ENCODE data around the gene ACP3. TPM values are rescaled to one million over a fixed set of nuclear protein-coding genes. Genes with fewer than 3 reads are reported as not detected.

Gene ACP3
- polyA plus RNA-seq, 1 donor from 2014 or later, result 0.28 TPM

DNA sequence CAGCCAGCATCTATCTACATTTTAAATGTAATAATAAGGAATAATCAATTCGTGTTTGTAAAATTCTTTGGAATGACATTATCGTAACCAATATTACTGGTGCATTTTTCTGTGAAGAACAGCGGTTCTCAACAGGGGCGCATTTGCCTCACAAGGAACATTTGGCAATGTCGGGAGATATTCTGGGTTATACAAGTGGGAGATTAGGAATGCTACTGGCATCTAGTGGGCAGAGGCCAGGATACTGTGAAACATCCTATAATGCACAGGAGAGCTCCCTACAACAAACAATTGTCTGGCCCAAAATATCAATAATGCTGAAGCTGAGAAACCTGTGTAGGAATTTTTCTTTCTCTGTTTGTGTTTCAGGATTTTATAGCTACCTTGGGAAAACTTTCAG lies 25.0 kb downstream of the ACP3 start:
- Mint-ChIP-seq H3K4me1 (peaks cover 0 to 8% (median 0%) of the 10 kb centered on the region in 3 donors), H3K4me3 (no peak overlapping the region), H3K36me3 (no peaks in the 10 kb centered on the region), H3K27me3 (peaks cover 4% of the 10 kb centered on the region), H3K9me3 (no peaks in the 10 kb centered on the region), H3K27ac (no peak overlapping the region)

DNA sequence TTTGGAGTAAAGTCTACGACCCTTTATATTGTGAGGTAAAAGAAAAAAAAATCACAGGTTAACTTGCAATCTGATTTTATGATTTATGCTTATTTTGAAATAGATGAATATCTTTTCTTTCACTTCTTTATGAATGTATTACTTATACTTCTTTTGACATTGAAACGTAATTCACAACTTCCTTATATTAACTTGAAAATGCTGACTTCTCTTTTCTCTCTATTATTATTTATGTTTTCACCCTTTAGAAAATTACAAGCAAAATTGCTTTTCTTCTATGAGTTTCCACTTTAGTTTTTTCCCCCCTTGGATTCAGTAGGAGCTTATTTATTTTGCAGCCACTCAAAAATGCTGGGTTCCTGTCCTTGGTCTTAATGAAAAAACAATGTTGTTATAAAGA lies 25.4 kb downstream of the ACP3 start:
- Mint-ChIP-seq H3K36me3 (no peaks in the 10 kb centered on the region), H3K4me3 (no peak overlapping the region), H3K27ac (no peak overlapping the region), H3K27me3 (peaks cover 4% of the 10 kb centered on the region), H3K9me3 (no peaks in the 10 kb centered on the region), H3K4me1 (peaks cover 0 to 8% (median 0%) of the 10 kb centered on the region in 3 donors)

DNA sequence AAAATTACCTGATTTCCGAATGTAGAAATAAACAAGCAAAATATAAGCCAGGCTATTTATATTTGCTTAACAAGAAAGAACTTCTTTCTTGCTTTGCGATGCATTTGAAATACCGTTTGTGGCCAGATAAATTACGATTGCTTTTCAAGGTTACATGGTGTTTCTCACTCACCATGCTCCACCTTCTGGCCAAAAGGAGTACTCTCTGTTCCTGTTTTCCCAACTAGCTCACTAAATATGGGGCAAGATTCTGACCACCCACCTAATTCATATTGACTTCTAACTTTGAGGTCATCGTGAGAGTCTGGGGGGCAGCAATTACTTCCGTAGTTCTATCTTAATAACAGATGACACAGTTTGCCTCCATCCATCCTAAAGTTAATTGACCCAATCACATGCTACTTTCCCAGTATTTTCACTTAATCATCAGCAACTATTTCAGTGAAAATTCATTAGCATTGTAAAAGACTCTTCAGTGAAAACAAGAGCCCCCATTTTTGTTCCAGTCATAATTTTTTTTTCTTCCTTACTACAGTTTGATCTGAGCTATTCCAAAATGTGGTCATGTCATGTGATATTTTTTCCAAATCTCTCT lies 25.9 kb downstream of the ACP3 start:
- Mint-ChIP-seq H3K27ac (no peak overlapping the region), H3K4me1 (peaks cover 0 to 8% (median 0%) of the 10 kb centered on the region in 3 donors), H3K27me3 (peaks cover 4% of the 10 kb centered on the region), H3K36me3 (no peaks in the 10 kb centered on the region), H3K4me3 (no peak overlapping the region), H3K9me3 (no peaks in the 10 kb centered on the region)

DNA sequence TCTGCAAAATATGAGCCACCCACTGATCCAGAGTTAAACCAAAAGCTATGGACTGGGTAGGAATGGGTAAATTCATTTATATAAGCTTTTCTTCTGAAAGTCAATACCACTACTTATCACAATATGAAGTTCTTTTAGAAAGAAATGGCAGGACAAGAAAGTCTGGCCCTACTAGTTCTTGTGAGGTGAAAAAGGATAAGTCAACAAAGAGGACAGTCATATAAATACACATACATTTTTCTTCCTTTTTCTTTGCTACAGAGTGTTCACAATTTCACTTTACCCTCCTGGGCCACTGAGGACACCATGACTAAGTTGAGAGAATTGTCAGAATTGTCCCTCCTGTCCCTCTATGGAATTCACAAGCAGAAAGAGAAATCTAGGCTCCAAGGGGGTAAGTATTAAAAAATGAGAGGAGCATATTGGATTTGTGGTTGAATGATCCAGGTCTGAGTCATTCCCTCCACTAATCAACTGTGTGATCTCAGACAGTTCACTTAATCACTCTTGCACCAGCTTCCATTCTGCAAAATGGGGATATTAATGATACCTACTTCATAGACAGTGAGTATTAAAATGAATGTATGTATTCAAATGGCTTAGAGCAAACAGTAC lies 27.6 kb downstream of the ACP3 start:
- Mint-ChIP-seq H3K36me3 (no peaks in the 10 kb centered on the region), H3K4me3 (no peak overlapping the region), H3K9me3 (no peaks in the 10 kb centered on the region), H3K27ac (no peak overlapping the region), H3K4me1 (peaks cover 0 to 8% (median 0%) of the 10 kb centered on the region in 3 donors), H3K27me3 (peaks cover 4% of the 10 kb centered on the region)

DNA sequence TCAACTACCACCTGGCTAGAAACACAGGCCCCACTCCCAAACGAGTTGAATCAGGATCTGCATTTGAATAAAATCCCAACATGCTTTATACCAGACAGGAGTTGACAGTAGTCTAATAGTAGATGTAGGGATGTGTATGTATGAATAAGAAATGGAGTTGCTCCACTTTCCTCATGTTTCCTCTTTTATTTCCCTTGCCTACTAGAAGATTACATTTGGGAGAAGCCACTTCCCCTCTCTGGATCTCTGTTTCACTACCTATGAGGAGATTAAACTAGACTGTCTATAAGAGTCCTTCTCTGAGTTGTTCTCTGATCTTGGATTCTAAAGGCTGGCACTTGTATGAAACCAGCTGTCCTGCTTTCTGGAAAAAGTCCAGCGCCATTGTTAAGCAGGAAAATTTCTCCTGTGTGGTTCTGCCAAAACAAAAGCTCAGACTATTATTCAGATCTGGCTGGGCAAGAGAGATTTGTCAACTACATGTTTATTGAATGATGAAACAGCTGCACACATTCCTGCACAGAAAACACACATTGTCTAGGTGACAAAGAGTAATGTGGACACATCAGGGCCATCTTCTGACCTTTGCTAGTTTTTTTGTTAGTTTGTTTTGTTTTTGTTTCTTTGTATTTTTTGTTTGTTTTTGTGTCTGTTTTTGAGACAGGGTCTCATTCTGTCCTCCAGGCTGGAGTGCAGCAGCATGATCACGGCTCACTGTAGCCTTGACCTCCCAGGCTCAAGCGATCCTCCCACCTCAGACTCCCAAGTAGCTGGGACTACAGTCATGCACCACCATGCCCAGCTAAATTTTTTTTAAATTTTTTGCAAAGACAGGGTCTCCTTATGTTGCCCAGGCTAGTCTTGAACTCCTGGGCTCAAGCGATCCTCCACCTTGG lies 29.9 kb downstream of the ACP3 start:
- H3K4me1 Mint-ChIP-seq, result peaks cover 0 to 8% (median 0%) of the 10 kb centered on the region in 3 donors
- H3K36me3 Mint-ChIP-seq, result no peaks in the 10 kb centered on the region
- no peak overlapping the region for H3K27ac Mint-ChIP-seq
- H3K4me3 Mint-ChIP-seq, result no peak overlapping the region
- H3K27me3 Mint-ChIP-seq, result peaks cover 4% of the 10 kb centered on the region
- H3K9me3 Mint-ChIP-seq, result no peaks in the 10 kb centered on the region

DNA sequence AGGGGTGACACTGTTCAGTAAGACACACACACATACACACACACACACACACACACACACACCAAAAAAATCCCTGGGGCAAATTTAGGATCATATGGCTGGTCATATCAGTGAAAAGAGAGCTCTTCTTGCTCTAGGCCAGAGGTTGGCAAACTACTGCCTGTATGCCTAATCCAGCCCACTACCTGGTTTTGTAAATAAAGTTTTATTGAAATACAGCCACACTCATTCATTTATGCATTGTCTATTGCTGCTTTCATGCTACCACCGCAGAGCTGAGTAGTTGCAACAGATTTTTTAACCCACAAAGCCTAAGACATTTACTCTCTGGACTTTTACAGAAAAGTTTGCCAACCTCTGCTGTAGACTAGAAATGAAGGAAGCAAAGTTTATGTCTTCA lies 30.6 kb downstream of the ACP3 start:
- H3K4me3 Mint-ChIP-seq, result no peak overlapping the region
- H3K27ac Mint-ChIP-seq, result no peak overlapping the region
- H3K4me1 Mint-ChIP-seq, result peaks cover 0 to 9% (median 2%) of the 10 kb centered on the region in 3 donors
- H3K36me3 Mint-ChIP-seq, result no peaks in the 10 kb centered on the region
- H3K9me3 Mint-ChIP-seq, result no peaks in the 10 kb centered on the region
- H3K27me3 Mint-ChIP-seq, result peaks cover 5% of the 10 kb centered on the region

GRCh38 chr3:132348531-132348930 lies 31.3 kb downstream of the ACP3 start:
- H3K4me1 Mint-ChIP-seq, result peaks cover 0 to 3% (median 2%) of the 10 kb centered on the region in 3 donors
- no peaks in the 10 kb centered on the region for H3K36me3 Mint-ChIP-seq
- no peaks in the 10 kb centered on the region for H3K9me3 Mint-ChIP-seq
- peaks cover 2% of the 10 kb centered on the region for H3K27me3 Mint-ChIP-seq
- H3K27ac Mint-ChIP-seq, result no peak overlapping the region
- H3K4me3 Mint-ChIP-seq, result no peak overlapping the region

DNA sequence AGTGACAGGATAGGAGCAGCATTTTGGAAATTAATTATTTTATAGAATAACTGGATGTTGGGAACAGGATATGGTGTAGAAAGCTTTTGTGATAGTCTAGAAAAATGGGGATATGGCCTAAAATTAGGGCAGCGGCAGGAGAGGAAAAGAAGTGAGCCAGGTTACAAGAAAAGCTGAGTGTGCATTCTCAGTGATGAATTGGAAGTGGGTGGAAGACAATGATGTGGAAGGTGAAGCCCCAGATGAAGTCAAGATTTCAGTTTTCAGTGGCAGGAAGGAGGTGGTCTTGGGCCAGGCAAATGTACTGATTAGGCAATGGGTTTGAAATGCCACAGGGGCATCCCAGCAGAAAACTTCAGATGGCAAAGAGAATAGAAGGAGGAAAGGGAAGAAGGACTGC lies 33.6 kb downstream of the ACP3 start:
- Mint-ChIP-seq H3K9me3 (no peaks in the 10 kb centered on the region), H3K36me3 (no peaks in the 10 kb centered on the region), H3K4me3 (no peak overlapping the region), H3K27ac (no peak overlapping the region), H3K27me3 (peaks cover 2% of the 10 kb centered on the region), H3K4me1 (peaks cover 0 to 2% (median 2%) of the 10 kb centered on the region in 3 donors)

DNA sequence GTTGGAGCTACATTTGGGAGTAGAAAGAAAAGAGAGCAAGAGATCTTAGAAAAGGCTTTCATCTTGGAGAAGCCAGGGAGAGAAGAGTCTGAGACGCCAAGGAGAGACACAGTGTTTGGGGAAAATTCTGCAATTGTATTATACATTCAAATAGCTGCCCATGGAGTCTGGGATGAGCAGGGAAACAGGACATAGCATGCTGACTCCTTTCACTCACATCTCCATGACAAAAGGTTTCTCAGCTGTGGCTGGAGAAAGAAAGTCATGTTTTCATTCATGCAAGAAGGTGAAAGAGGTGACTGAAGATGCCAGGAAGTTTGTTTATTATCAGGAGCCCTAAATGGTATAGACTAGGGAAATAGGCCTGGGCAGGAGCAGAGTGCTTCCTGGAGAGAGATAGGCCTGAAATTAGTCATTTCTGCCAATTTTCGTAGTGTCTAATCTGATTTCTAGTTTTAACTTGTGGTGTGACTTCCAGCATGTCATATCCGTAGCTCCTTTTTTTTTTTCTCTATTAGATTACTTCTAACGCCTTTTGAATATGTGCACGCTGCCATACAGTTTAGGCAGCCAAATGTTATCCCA lies 34.1 kb downstream of the ACP3 start:
- Mint-ChIP-seq H3K27me3 (peaks cover 2% of the 10 kb centered on the region), H3K9me3 (no peaks in the 10 kb centered on the region), H3K27ac (no peak overlapping the region), H3K4me1 (peaks cover 0 to 2% (median 2%) of the 10 kb centered on the region in 3 donors), H3K4me3 (no peak overlapping the region), H3K36me3 (no peaks in the 10 kb centered on the region)

GRCh38 chr3:132352556-132353143 lies 35.4 kb downstream of the ACP3 start:
- Mint-ChIP-seq H3K36me3 (no peaks in the 10 kb centered on the region), H3K4me1 (peaks cover 0 to 2% (median 2%) of the 10 kb centered on the region in 3 donors), H3K27me3 (peaks cover 2% of the 10 kb centered on the region), H3K9me3 (no peaks in the 10 kb centered on the region), H3K27ac (no peak overlapping the region), H3K4me3 (no peak overlapping the region)

DNA sequence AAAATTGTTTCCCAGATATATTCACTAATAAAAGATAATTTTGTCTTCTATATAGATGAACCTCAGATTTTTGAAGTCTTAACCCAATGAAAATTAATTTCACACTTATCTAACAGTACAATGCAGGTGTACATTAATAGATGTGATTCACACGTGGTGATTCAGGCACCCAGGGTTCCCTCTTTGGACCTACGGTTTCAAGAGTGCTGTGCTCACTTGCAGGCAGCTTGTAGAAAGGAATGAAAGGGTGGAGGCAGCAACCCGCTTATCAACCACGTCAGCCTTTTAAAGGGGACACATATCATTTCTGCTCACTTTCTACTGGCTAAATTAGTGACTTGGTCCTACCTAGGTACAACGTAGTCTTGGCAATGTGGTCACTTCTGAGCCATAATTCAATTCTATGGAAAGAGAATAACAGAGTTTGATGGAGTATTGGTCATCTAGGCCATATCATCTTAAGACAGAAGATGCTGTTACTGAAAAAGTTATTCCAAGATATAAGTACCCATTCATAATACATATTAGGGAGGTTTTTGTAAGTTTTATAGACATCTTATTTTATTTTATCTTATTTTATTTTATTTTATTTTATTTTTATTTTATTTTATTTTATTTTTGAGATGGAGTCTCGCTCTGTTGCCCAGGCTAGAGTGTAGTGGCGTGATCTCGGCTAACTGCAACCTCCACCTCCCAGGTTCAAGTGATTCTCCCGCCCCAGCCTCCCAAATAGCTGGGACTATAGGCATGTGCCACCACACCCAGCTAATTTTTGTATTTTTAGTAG lies 37.9 kb downstream of the ACP3 start:
- H3K4me1 Mint-ChIP-seq, result peaks cover 0 to 2% (median 2%) of the 10 kb centered on the region in 3 donors
- peaks cover 2% of the 10 kb centered on the region for H3K27me3 Mint-ChIP-seq
- H3K9me3 Mint-ChIP-seq, result no peaks in the 10 kb centered on the region
- H3K4me3 Mint-ChIP-seq, result no peak overlapping the region
- no peak overlapping the region for H3K27ac Mint-ChIP-seq
- no peaks in the 10 kb centered on the region for H3K36me3 Mint-ChIP-seq

DNA sequence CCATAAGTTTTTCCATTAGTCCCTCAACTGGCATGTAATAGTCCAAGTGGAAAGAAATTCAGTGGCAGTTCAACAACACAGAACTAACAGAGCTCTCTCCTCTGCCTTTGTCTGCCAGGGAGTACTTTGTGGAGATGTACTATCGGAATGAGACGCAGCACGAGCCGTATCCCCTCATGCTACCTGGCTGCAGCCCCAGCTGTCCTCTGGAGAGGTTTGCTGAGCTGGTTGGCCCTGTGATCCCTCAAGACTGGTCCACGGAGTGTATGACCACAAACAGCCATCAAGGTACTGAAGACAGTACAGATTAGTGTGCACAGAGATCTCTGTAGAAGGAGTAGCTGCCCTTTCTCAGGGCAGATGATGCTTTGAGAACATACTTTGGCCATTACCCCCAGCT lies 39.4 kb downstream of the ACP3 start:
- Mint-ChIP-seq H3K9me3 (no peaks in the 10 kb centered on the region), H3K36me3 (no peaks in the 10 kb centered on the region), H3K4me1 (peaks cover 0 to 2% (median 2%) of the 10 kb centered on the region in 3 donors), H3K27me3 (peaks cover 5% of the 10 kb centered on the region), H3K4me3 (no peak overlapping the region), H3K27ac (no peak overlapping the region)

GRCh38 chr3:132360717-132361116 lies 43.5 kb downstream of the ACP3 start:
- Mint-ChIP-seq H3K27ac (peak overlapping the region in 1 of 3 donors; percentile 42), H3K9me3 (peaks cover 0 to 2% (median 0%) of the 10 kb centered on the region in 3 donors), H3K4me3 (no peak overlapping the region), H3K27me3 (peaks cover 4% of the 10 kb centered on the region), H3K36me3 (no peaks in the 10 kb centered on the region), H3K4me1 (no peaks in the 10 kb centered on the region)

DNA sequence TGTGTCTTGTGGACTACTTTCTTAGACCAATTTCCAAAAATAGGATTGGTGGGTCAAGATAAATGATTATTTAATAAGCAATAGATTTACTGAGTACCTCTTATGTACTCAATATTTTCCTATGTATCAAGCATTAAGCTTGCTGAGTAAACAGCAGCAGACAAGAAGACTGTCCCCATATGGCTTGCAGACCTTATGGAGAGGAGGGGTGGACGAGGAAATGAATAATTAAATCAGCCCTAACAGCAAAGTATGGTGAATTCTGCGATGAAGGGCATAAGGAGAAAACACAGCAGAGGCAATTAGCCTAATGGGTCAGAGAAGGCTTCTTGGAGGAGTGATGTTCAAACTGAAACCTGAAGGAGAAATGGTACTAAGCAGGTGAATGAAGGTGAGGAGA lies 45.1 kb downstream of the ACP3 start:
- no peaks in the 10 kb centered on the region for H3K36me3 Mint-ChIP-seq
- peaks cover 0 to 2% (median 0%) of the 10 kb centered on the region in 3 donors for H3K9me3 Mint-ChIP-seq
- no peak overlapping the region for H3K4me3 Mint-ChIP-seq
- no peaks in the 10 kb centered on the region for H3K4me1 Mint-ChIP-seq
- no peak overlapping the region for H3K27ac Mint-ChIP-seq
- peaks cover 4% of the 10 kb centered on the region for H3K27me3 Mint-ChIP-seq
